ENCODE results near the gene OPN3. TPM values are rescaled to one million over a fixed set of nuclear protein-coding genes. Genes with fewer than 3 reads are reported as not detected.

OPN3 gene
- total and polyA plus RNA-seq, 2 donors (not counting 1 experiment from before 2014, with no cell fraction given), result 21.0 to 29.6 TPM

Other genes with a start within 250 kb of the OPN3 start
- gene FH, start 120.6 kb downstream of the OPN3 start, total RNA-seq, result 26.0 and 32.4 TPM in 2 replicates
- 18.5 and 20.1 TPM in 2 replicates for gene FH, start 120.6 kb downstream of the OPN3 start, polyA plus RNA-seq
- gene KMO, start 108.0 kb downstream of the OPN3 start, total RNA-seq, result 12.8 and 14.0 TPM in 2 replicates
- gene KMO, start 108.0 kb downstream of the OPN3 start, polyA plus RNA-seq, result 29.0 and 34.0 TPM in 2 replicates
- gene CHML, start within 50 bp of the OPN3 start, total RNA-seq, result 31.5 and 34.0 TPM in 2 replicates
- gene CHML, start within 50 bp of the OPN3 start, polyA plus RNA-seq, result 9.7 and 12.7 TPM in 2 replicates
- gene WDR64, start 11.9 kb upstream of the OPN3 start, total RNA-seq, result not detected in 2 replicates
- gene WDR64, start 11.9 kb upstream of the OPN3 start, polyA plus RNA-seq, result 0.13 and 0.37 TPM in 2 replicates
- 1.2 and 1.6 TPM in 2 replicates for gene EXO1, start 207.8 kb upstream of the OPN3 start, total RNA-seq
- 0.50 and 0.73 TPM in 2 replicates for gene EXO1, start 207.8 kb upstream of the OPN3 start, polyA plus RNA-seq

Measured in B cell (primary cell).